Suprapubic skin (tissue), 3 donors: ENCODE results near the gene ZNF555.

Source experiments
- EP300 ChIP-seq: sonication (generic); formaldehyde crosslinking; IDR thresholded peaks from one replicate; pipeline ENCODE4 v1.6.1; 2017; ENCODE audit warnings: antibody characterized with exemption
- POLR2A ChIP-seq, 2 donors: fragments of 450-650 bp; IDR thresholded peaks; one replicate each; pipeline ENCODE4 v1.6.1; 2017; ENCODE audit warnings: antibody characterized with exemption in 2 of 2, mild to moderate bottlenecking in 2 of 2, moderate library complexity in 2 of 2
- TF ChIP-seq, protein P1 (sequence below), 2 donors: fragments of 200-600 bp in 1 of 2; fragments of 450-650 bp in 1 of 2; sonication (generic) in 1 of 2; IDR thresholded peaks; one replicate each; pipeline ENCODE4 v1.5.1; 2016 to 2019; ENCODE audit warnings: antibody characterized with exemption in 2 of 2, mild to moderate bottlenecking in 1 of 2, moderate library complexity in 1 of 2

GRCh38 chr19:2841855-2842574, 740 bp downstream of the ZNF555 start:
- TF ChIP-seq, protein P1, sequence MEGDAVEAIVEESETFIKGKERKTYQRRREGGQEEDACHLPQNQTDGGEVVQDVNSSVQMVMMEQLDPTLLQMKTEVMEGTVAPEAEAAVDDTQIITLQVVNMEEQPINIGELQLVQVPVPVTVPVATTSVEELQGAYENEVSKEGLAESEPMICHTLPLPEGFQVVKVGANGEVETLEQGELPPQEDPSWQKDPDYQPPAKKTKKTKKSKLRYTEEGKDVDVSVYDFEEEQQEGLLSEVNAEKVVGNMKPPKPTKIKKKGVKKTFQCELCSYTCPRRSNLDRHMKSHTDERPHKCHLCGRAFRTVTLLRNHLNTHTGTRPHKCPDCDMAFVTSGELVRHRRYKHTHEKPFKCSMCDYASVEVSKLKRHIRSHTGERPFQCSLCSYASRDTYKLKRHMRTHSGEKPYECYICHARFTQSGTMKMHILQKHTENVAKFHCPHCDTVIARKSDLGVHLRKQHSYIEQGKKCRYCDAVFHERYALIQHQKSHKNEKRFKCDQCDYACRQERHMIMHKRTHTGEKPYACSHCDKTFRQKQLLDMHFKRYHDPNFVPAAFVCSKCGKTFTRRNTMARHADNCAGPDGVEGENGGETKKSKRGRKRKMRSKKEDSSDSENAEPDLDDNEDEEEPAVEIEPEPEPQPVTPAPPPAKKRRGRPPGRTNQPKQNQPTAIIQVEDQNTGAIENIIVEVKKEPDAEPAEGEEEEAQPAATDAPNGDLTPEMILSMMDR (IDR thresholded peaks at IDR 0.05): no peak
- TF ChIP-seq POLR2A (IDR thresholded peaks at IDR 0.05) (no peak), EP300 (no peak)
